IPS-18a (cell line): ENCODE results near the gene CD247.

Source experiments
- H3K27ac ChIP-seq: one replicate; pipeline ENCODE4 v1.5.1; 2013; ENCODE audit warnings: low read length
- H3K27me3 ChIP-seq: one replicate; pipeline ENCODE4 v1.6.1; 2013; ENCODE audit warnings: mild to moderate bottlenecking, low read length; ENCODE audit not compliant: control insufficient read depth, insufficient read depth
- H3K36me3 ChIP-seq: one replicate; pipeline ENCODE4 v1.6.1; 2013; ENCODE audit warnings: low read depth, low read length; ENCODE audit not compliant: control insufficient read depth
- H3K4me1 ChIP-seq: one replicate; pipeline ENCODE4 v1.6.1; 2013; ENCODE audit warnings: low read depth, low read length; ENCODE audit not compliant: control insufficient read depth
- H3K4me3 ChIP-seq: one replicate; pipeline ENCODE4 v1.5.1; 2013; ENCODE audit warnings: low read length
- H3K9ac ChIP-seq: one replicate; pipeline ENCODE4 v1.6.1; 2013; ENCODE audit warnings: mild to moderate bottlenecking, low read length, moderate library complexity
- H3K9me3 ChIP-seq: one replicate; pipeline ENCODE4 v1.6.1; 2013; ENCODE audit warnings: low read depth, low read length; ENCODE audit not compliant: control insufficient read depth

CD247 gene

DNA sequence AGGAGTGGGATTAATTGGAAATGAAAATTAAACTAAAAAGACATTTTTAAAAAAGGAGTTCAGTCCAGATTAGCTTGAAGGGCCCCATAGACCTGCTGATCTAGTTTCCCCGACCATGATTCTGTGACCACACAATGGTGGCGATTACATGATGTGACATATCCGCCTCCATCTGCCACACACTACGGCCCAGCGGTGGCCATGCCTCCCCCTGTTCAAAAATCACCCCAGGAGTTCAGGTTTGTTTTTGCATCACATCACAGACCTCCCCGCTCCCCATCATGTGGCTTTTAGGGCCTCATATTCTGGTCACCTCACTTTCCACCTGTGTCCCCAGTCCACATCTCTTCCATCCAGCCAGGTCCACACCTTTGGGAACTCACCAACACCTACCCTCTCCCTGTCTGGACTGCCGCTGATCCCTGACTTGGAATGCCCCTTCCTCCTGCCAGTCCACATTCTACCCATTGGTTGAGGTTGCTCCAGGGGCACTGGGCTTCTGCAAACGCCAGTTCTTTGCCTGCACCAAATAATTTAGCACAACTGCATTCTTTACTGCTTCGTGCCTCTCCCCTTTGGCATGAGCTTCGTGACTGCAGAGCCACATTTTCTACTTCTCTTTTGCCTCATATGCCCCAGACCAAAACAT, 38.9 kb downstream of the CD247 start:
- H3K36me3 ChIP-seq: no peaks in the 10 kb centered on the region
- no peaks in the 10 kb centered on the region for H3K4me1 ChIP-seq
- no peaks in the 10 kb centered on the region for H3K9me3 ChIP-seq
- H3K4me3 ChIP-seq: no peak overlapping the region
- H3K27ac ChIP-seq: no peak overlapping the region
- H3K27me3 ChIP-seq: no peaks in the 10 kb centered on the region
- no peak overlapping the region for H3K9ac ChIP-seq

DNA sequence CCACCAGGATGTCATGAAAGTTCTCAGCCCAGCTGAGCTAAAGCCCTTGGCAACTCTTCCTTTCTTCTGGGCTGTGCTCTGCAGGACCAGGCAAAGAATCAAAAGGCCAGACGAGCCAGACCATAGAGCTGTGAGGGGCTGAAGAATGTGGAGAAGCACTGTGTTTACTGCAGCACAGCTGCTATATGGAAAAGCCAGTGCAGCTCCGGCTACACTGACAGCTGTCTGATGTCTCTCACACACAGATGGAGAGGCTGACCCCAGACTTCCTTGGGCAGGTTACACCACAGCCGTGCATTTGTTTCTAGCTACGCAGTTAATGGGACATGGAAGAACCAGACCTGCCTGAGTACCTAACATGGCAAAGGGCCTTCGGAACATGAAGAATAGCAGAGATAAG, 40.3 kb downstream of the CD247 start:
- Histone ChIP-seq H3K4me3 (no peak overlapping the region), H3K36me3 (no peaks in the 10 kb centered on the region), H3K4me1 (no peaks in the 10 kb centered on the region), H3K27me3 (no peaks in the 10 kb centered on the region), H3K9ac (no peak overlapping the region), H3K9me3 (no peaks in the 10 kb centered on the region), H3K27ac (no peak overlapping the region)

DNA sequence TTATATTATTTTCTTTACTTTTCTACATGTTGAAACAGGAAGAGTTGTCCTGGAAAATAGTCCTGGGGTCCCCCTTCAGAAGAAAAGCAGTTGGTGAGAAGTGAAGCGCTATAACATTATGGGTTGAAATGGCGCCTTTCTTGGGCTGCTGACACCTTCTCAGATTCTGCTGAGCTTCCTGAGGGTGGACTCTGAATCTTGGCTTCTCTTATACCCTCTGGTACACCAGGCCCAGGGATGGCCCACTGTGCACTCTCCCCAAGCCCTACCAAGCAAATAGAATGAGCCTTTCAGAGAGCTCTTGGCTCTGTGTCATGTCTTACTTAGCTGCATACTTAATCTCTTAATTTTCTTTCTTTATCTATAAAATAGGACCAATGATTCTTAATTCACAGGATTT, 42.3 kb downstream of the CD247 start:
- Histone ChIP-seq H3K9ac (no peak overlapping the region), H3K4me3 (no peak overlapping the region), H3K36me3 (no peaks in the 10 kb centered on the region), H3K4me1 (no peaks in the 10 kb centered on the region), H3K27ac (no peak overlapping the region), H3K9me3 (no peaks in the 10 kb centered on the region), H3K27me3 (no peaks in the 10 kb centered on the region)

DNA sequence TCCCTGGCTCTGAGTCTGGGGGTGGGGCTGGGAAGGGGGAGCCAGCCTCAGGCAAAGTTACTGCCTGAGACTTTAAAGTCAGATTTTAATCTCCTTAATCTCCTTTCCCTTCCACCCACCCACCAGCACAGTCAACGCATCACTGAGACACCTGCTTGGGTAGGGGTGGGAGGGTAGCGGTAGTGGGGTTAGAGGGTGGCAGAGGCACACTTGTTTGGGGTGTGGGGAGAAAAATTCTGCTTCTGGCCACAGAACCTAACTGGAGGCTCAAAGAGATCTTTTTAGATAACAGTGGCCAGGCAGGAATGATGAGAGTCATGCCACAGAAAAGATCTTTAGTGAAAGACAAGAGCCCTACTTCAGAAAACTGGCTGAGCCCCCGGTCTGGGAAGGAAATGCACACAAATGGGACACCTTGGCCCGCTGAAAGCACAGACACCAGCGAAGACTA, 44.1 kb downstream of the CD247 start:
- Histone ChIP-seq H3K9me3 (no peaks in the 10 kb centered on the region), H3K36me3 (no peaks in the 10 kb centered on the region), H3K9ac (no peak overlapping the region), H3K27me3 (no peaks in the 10 kb centered on the region), H3K4me3 (no peak overlapping the region), H3K4me1 (no peaks in the 10 kb centered on the region), H3K27ac (no peak overlapping the region)

DNA sequence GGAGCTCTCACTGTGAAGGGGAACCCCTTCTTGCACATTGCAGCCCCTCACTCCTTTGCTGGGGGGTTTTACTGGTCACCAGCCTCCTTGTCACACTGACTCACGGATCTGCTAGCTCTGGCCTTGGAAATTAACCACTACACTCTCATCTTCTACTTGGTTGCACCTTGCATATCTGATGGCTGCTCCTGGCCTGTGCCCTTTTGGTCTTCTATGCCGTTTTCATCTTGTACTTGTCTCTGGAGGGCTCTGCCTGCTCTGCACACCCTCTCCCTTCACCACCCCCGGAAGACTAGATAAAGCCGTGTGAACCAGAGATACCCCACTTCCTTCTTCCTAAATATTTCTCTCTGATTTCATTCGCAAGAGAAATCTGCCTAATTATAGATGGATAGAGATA, 44.6 kb downstream of the CD247 start:
- no peaks in the 10 kb centered on the region for H3K9me3 ChIP-seq
- no peak overlapping the region for H3K4me3 ChIP-seq
- no peaks in the 10 kb centered on the region for H3K27me3 ChIP-seq
- H3K9ac ChIP-seq: no peak overlapping the region
- H3K4me1 ChIP-seq: no peaks in the 10 kb centered on the region
- no peaks in the 10 kb centered on the region for H3K36me3 ChIP-seq
- no peak overlapping the region for H3K27ac ChIP-seq

DNA sequence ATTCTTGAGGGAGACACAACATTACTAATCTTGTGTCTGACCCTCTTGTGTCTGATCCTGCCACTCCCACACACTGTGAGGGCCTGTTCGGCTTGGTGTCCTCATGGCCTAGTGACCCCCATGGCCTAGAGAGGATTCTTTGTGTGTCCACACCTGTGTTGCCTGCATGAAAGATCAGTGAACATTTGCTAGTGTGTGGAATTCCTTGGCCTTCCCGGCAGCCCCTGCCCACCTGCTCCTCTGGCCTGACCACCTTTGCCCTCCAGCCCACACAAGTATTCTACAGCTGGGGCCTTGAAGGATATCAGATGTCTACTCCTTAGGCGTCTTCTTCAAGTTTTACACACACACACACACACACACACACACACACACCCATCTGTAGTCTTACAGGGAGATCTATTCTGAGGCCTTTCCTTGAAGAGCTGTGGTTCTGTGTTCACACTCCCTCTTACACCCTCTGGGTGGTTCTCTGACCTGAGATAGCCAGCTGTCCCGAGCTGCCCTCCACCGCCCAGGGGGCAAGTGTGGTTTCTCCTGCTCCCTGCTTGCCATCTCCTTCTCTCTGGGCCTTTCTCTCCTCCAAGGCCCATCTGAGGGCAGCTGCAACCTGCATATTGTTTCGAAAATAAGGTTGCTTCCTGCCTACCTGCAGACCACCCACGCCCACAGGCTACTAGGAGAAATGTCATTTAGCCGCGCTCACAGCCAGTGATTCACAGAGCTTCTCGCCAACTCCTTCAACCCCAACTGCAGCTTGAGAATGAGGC, 45.4 kb downstream of the CD247 start:
- no peaks in the 10 kb centered on the region for H3K27me3 ChIP-seq
- no peak overlapping the region for H3K9ac ChIP-seq
- H3K4me1 ChIP-seq: peaks cover 8% of the 10 kb centered on the region

DNA sequence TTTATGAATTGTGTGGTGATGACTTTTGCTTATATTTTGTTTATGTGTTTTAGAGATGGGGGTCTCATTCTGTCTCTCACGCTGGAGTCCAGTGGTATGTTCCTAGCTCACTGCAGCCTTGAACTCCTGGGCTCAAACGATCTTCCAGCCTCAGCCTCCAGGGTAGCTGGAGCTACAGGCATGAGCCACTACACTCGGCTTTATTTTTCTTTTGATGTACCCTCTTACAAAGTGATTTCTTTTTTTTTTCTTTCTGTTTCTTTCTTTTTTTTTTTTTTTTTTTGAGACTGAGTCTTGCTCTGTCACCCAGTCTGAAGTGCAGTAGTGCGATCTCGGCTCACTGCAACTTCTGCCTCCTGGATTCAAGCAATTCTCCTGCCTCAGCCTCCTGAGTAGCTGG, 46.8 kb downstream of the CD247 start:
- Histone ChIP-seq H3K9me3 (no peaks in the 10 kb centered on the region), H3K27ac (no peak overlapping the region), H3K27me3 (no peaks in the 10 kb centered on the region), H3K36me3 (no peaks in the 10 kb centered on the region), H3K4me1 (peaks cover 17% of the 10 kb centered on the region), H3K9ac (no peak overlapping the region), H3K4me3 (no peak overlapping the region)

More for the DNA sequence above, 45.4 kb downstream of the CD247 start:
- no peaks in the 10 kb centered on the region for H3K9me3 ChIP-seq
- H3K36me3 ChIP-seq: no peaks in the 10 kb centered on the region
- no peak overlapping the region for H3K27ac ChIP-seq
- H3K4me3 ChIP-seq: no peak overlapping the region

DNA sequence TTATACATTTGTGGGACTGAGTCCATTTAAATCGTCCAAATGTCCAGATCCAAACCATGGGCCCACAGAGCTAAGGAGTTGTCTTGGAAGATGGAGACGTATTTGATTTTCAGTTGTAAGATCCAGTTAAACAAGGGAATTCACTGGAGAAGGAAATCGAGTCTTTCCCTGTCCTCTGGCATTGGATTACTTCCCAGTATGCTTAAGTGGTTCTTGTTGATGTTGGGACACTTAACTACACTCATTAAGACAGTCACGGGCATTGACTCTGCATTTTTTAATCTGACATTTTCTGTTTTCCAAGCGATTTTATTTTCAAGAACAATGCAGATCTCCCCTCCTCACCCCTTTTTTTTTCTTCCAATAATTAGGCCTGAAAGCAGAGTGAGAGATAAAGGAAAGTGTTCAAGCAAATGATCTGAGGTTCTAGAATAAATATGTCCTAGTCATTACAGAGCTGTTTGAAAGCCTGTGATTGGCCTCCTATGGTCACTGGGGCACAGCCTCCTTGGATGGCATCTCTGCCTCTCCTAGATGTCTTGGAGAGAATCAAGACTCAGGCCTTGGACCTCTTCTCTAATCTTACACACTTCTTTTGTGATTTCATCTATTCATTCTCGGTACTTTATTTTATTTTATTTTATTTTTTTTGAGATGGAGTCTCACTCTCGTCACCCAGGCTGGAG, 48.9 kb downstream of the CD247 start:
- Histone ChIP-seq H3K36me3 (no peaks in the 10 kb centered on the region), H3K4me3 (no peak overlapping the region), H3K9me3 (no peaks in the 10 kb centered on the region), H3K4me1 (peaks cover 17% of the 10 kb centered on the region), H3K27me3 (no peaks in the 10 kb centered on the region), H3K27ac (no peak overlapping the region), H3K9ac (no peak overlapping the region)

DNA sequence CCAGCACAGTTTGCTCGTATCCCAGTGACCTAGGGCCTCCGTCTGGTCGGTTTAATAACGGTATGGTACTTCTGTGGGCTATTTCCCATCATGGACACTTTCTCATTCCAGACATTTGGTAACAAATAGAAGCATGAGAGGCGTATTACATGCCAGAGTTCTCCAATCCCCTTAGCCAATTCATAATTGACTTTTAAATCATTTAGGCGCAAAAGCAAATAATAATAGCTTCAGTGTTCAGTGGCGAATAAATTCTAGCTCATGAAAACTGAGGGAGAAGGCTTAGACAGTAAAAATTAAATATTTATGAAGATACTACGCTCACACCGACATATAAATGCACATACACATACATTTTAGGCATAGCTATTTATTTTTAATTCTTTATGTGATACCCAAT, 50.6 kb downstream of the CD247 start:
- peaks cover 17% of the 10 kb centered on the region for H3K4me1 ChIP-seq
- no peaks in the 10 kb centered on the region for H3K9me3 ChIP-seq
- H3K4me3 ChIP-seq: no peak overlapping the region
- peak overlapping the region; percentile 16 for H3K9ac ChIP-seq
- no peak overlapping the region for H3K27ac ChIP-seq
- no peaks in the 10 kb centered on the region for H3K36me3 ChIP-seq
- no peaks in the 10 kb centered on the region for H3K27me3 ChIP-seq

DNA sequence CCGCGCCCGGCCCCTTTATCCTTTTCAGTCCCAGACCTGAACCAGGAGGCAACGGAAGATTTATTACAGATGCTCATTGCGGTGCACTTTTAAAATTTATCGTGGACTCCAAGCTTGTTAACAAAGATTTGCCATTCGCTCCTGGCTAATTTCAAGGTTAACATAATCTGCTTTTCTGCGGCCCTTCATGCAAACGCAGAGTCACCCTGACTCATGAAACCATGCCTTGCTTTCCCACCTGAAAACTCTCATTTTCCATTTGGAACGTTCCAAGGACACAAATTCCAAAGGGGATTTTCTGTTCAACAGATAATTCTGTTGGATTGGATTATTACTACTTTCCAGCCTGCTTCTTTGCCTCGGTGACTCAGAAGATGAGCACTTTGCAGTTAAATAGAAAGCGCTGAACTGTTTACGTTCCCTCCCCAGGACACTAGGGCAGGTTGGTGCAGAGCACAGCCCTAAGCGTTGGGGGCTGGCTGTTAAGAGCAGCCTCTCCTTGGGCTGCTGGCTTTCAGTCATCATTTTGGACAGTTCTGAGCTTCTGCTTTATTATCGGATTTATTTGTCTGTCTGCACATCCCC, 51.1 kb downstream of the CD247 start:
- no peak overlapping the region for H3K4me3 ChIP-seq
- H3K4me1 ChIP-seq: peaks cover 17% of the 10 kb centered on the region

DNA sequence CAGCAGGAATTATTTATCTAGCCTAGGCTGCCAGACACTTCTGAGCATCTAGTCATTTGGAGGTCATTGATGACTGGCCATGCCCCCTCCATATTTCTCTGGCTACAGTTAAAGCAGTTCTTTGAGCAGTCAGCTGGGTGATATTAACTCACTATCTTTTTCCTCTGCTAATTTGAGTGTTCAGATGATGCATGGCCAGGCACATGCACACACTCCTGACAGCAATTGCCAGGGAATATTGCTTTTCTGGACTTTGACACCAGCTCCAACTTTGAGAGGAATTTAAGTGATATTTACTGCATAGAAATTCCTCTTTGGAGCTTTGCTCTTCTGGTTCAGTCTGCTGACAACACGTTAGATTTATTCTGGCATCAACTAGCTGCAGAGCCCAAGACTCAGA, 52.6 kb downstream of the CD247 start:
- Histone ChIP-seq H3K4me1 (peaks cover 17% of the 10 kb centered on the region), H3K36me3 (no peaks in the 10 kb centered on the region), H3K9me3 (no peaks in the 10 kb centered on the region), H3K9ac (no peak overlapping the region), H3K27ac (no peak overlapping the region), H3K27me3 (no peaks in the 10 kb centered on the region), H3K4me3 (no peak overlapping the region)

More for the DNA sequence above, 51.1 kb downstream of the CD247 start:
- Histone ChIP-seq H3K27ac (no peak overlapping the region), H3K9me3 (no peaks in the 10 kb centered on the region), H3K27me3 (no peaks in the 10 kb centered on the region), H3K9ac (peak overlapping the region; percentile 16), H3K36me3 (no peaks in the 10 kb centered on the region)
